Measurements from ENCODE around the gene ARL15. TPM values are rescaled to one million over a fixed set of nuclear protein-coding genes. Genes with fewer than 3 reads are reported as not detected.
"Not testable (repeated sequence)": the region's sequence is repeated elsewhere in the genome, so short reads cannot be mapped to it uniquely, and the experiment has no call there.

Gene ARL15
- total RNA-seq, 1 donor from 2014 or later: 21.3 TPM

- no peak for DNase-seq (ENCODE audit: low spot score)
- intact Hi-C loops (cut with DNase I): no loop called here
Measured at GRCh38 chr5:53983568-53984460, 326.6 kb downstream of the ARL15 start.

DNA sequence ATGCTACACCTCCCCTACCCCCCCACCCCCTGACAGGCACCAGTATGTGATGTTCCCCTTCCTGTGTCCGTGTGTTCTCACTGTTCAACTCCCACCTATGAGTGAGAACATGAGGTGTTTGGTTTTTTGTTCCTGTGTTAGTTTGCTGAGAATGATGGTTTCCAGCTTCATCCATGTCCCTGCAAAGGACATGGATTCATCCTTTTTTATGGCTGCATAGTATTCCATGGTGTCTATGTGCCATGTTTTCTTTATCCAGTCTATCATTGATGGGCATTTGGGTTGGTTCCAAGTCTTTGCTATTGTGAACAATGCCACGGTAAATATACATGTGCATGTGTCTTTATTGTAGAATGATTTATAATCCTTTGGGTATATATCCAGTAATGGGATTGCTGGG lies 328.1 kb downstream of the ARL15 start:
- intact Hi-C loops (cut with DNase I); DNase-seq (ENCODE audit: low spot score): not testable (repeated sequence)

- intact Hi-C loops (cut with DNase I): no loop called here
Measured at GRCh38 chr5:53980061-53980460, 330.3 kb downstream of the ARL15 start.

GRCh38 chr5:53974021-53974420 lies 336.4 kb downstream of the ARL15 start:
- no peak for DNase-seq (ENCODE audit: low spot score)
- intact Hi-C loops (cut with DNase I): no loop called here

More at GRCh38 chr5:53980061-53980460, 330.3 kb downstream of the ARL15 start:
- DNase-seq (ENCODE audit: low spot score): no peak

DNA sequence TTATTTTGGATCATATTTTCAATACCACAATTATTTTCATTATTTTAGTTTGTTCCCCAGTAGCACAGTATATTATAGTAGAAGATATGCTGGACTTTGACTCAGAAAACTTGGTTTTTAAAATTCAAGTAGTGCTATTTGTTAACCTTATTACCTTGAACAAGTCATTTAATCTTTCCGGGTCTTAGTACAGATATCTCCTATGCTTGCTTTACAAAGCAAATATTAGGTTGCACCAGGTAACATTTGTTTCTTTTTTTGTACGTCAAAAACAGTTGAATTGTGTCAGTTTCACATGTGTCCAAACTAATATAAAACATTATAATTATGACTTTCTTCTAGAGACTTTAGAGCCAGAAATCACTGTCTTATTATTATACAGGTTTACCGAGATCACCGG lies 338.1 kb downstream of the ARL15 start:
- DNase-seq (ENCODE audit: low spot score): no peak
- intact Hi-C loops (cut with DNase I): no loop called here

GRCh38 chr5:53971551-53971950 lies 338.8 kb downstream of the ARL15 start:
- intact Hi-C loops (cut with DNase I): no loop called here
- no peak for DNase-seq (ENCODE audit: low spot score)

- DNase-seq (ENCODE audit: low spot score): no peak
- intact Hi-C loops (cut with DNase I): no loop called here
Measured at GRCh38 chr5:53971131-53971530, 339.2 kb downstream of the ARL15 start.

GRCh38 chr5:53970475-53970874 lies 339.9 kb downstream of the ARL15 start:
- no peak for DNase-seq (ENCODE audit: low spot score)
- intact Hi-C loops (cut with DNase I): no loop called here

DNA sequence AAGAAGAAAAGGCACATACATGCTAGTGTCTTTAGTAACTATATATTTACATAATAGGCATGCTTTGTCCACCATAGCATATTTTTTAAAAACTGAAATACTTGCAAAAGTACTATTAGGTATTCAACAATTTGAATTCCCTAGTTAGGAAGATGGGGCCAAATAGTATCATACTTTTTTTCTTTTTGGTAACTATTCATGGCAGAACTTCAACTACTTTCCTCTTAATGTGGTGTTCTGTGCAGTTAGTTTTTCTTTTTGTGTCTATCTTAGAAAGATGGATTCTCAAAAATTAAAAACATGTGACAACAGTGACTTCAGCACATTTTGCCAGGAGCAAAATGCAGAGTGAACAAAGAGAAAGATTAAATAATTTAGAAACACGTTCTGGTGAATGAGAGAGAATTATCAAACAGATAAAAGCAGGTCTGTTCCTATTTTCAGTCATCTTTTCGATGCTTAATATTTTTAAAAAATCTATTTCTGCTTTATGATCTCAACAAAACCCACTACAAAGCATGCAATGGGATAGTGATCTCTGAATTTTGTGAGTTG lies 341.1 kb downstream of the ARL15 start:
- intact Hi-C loops (cut with DNase I): no loop called here
- no peak for DNase-seq (ENCODE audit: low spot score)

GRCh38 chr5:53965459-53965858 lies 344.9 kb downstream of the ARL15 start:
- DNase-seq (ENCODE audit: low spot score): no peak
- intact Hi-C loops (cut with DNase I): no loop called here

DNA sequence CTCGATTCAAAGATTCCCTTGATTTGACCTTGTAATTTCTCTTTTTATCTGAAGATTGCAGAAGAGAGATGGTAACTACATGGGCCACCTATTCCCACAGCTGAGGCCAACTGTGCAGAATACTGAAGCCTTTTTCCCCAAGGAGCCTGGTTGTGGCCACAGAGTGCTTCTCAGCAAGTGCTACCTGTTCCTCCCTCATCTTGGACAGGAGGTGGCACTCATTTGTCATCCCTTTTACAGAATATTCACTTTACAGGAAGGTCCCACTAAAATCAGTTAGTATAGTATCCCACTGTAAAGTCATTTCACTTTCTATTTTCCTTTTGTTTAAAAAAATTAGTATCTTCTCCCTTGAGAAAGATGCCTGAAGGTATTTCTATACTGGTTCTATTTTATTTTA lies 346.4 kb downstream of the ARL15 start:
- DNase-seq (ENCODE audit: low spot score): no peak
- intact Hi-C loops (cut with DNase I): no loop called here

DNA sequence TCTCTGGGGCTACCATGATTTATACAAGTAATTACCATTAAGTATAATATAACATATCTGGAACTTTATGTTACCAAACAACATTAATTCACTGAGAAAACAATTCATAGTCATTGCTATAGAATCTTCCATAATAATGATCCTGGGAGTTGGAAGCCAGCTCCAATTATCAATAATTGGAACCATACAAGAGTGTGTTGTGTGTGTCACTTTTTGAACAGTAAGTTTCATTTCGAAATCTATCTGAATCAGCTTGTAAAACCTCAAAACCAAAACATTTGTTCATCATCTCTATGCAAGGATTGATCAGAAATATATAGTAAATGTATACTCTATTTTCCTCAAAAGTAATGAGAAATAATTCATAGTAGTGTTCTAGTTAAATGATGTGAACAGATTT lies 348.1 kb downstream of the ARL15 start:
- intact Hi-C loops (cut with DNase I): no loop called here
- DNase-seq (ENCODE audit: low spot score): no peak

GRCh38 chr5:53956632-53957031 lies 353.7 kb downstream of the ARL15 start:
- intact Hi-C loops (cut with DNase I): no loop called here
- no peak for DNase-seq (ENCODE audit: low spot score)

DNA sequence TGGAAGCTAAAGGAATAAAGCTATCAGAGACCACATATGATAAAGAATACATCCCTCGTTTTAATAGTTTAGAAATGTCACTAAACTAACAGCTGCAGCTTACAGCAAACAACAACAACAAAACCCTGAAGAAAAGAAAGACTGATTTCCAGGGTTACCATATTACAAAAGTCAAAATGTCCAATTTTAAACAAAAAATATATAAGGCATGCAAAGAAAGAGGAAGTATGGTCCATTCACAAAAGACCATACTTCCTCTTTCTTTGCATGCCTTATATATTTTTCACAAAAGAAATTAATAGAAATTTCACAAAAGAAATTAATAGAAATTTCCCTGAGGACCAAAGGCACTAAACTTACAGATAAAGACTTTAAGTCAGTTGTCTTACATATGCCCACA lies 354.2 kb downstream of the ARL15 start:
- intact Hi-C loops (cut with DNase I): no loop called here
- no peak for DNase-seq (ENCODE audit: low spot score)

DNA sequence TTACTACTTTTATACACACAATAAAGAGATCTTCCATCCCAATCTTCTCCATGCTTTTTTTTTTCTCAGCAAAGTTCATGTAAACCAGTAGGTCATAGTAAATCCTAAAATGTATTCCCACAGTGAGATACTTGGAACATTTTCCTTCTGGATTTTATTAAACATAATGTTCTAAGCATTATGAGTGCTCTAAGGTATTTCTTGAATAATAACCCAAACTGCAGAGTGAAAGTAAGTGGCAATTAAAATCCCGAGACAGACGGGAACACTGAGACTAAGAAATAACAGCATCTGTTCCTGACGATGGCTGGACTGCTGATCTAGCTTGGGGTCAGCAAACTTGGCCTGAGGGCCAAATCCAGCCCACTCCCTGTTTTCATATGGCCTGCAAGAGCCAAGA lies 359.8 kb downstream of the ARL15 start:
- DNase-seq (ENCODE audit: low spot score): no peak
- intact Hi-C loops (cut with DNase I): no loop called here

DNA sequence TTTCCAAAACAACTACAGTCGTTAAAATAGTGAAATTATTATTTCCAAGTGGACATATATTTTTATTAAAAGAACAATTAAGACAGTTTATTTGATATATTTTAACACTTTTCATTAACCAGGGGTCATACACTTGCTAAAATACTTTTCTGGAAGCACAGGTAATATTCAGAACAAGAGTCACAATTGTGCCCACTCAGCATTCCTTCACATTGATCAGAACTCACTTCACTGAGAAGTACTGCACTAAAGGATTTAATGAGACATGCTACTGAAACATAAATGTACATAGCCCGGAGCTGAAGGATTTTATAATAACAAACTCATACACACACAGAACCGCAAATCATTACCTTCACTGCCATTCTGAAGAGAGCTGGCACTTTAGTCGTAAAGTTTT lies 361.8 kb downstream of the ARL15 start:
- no peak for DNase-seq (ENCODE audit: low spot score)
- intact Hi-C loops (cut with DNase I): no loop called here

DNA sequence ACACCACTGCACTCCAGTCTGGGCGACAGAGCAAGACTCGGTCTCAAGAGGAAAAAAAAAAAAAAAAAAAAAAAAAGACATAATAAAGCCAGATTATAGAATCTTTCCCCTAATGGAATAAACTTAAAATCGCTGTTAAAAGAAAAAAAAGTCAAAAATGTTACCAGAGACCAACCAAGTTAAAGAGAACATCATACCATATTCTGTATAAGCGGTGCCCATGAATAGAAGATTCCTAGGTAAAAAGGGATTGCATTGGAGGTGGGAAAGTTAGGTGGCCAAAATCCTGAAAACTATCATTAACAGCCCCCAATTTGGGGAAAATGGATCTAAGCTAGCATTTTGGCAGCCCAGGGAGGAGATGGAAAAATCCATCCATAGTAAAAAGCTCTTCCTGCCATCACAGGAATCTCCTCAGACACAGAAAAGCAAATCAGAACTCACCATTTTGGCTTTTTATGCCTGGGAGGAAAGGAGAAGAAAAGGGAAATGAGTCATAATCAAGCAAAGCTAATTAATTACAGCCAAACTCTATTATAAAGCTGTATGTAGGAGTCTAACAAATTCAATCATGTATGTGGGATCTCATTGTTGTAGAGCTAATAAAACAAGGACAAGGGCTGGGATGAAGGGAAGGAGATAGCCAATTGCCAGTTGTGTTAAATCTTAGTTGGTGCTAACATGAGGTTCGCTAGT lies 363.8 kb downstream of the ARL15 start:
- intact Hi-C loops (cut with DNase I): no loop called here

DNA sequence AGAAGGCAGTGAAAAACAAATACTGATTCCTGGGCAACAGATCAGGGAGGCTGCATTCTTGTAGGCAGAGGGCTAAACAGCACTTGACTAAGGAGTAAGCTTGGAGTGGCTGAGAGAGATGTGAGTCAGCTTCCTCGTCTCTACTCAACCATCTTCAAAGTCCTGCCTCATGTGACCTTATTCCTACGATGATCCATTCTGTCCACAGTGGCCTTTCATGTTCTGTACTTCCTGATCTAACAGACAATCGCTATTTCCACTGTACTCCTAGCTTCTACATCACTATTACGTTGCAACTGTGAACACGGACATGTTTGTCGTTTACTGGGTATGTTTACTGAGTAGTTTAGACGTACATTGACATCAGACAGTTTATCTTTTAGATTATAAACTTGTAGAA lies 365.4 kb downstream of the ARL15 start:
- intact Hi-C loops (cut with DNase I): no loop called here
- no peak for DNase-seq (ENCODE audit: low spot score)

More for the DNA sequence above, 363.8 kb downstream of the ARL15 start:
- no peak for DNase-seq (ENCODE audit: low spot score)

DNA sequence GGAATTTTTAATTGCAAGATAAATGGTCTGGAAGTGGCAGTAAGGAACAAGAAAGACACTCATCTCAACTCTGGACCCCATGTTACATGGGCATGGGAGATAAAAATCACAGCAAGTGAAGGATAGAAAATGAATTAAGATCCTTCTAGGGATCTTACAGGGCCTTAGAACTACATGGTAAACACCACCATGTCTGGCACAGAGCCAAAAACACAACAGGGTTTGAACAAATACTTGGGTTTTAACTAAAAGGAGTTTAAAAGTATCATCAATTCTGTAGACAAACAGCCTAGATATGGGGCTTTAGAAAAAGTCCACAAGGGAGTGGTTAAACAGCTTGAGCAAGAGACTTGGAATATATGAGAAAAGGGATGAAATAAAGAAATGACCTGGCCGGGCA lies 366.4 kb downstream of the ARL15 start:
- intact Hi-C loops (cut with DNase I): no loop called here
- DNase-seq (ENCODE audit: low spot score): no peak

DNA sequence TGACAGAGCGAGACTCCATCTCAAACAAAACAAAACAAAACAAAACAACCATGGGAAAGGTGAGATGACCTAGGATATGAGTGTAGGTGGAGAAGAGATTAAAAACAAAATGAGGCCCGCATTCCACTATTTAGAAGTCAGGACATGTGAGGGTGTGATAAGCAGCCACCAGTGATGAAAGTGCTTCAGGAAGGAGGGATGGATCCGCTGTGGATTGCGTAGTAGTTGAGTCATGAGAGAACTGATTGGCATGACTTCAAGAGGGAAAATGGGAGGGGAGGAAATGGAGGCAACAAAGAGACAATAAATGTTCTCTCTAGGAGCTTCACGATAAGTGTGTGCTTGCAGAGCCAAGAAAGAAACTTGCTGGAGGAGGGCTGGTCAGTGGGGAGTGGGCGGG lies 367.6 kb downstream of the ARL15 start:
- intact Hi-C loops (cut with DNase I): no loop called here
- DNase-seq (ENCODE audit: low spot score): no peak

DNA sequence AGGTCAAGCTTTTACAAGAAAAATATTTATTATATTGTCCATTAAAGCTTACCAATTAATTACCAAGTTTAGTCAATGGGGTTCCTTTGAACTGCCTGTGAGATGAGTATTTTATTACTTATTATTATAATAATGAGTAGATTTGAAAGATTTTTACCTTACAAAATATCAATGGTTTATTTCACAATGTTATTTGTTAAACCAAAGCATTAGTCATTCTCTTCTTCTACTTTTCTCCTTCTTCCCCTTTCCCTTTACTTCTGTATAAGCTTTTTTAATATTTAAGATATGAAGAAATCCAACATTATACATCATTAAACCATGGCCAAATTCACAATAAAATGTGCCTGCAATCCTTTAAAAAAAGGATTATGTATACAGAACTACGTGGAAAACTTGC lies 369.5 kb downstream of the ARL15 start:
- intact Hi-C loops (cut with DNase I): no loop called here
- DNase-seq (ENCODE audit: low spot score): no peak

All from cardiac septum (tissue), 1 donor.